K562 (cell line): ENCODE results near the gene TBC1D10A. TPM values are rescaled to one million over a fixed set of nuclear protein-coding genes. Genes with fewer than 3 reads are reported as not detected.

Experiments
- CCNT2 ChIP-seq: IDR thresholded peaks from 2 replicates; pipeline ENCODE4 v1.6.1; 2011; ENCODE audit warnings: borderline replicate concordance, low read depth, mild to moderate bottlenecking, moderate library complexity, mixed read lengths, low read length; ENCODE audit not compliant: insufficient read length; ENCODE audit errors: extremely low read depth
- EGR1 ChIP-seq: fragments of 450-650 bp; conservative IDR thresholded peaks from 2 replicates; pipeline ENCODE4 v1.6.1; 2017; ENCODE audit warnings: mild to moderate bottlenecking
- HNRNPH1 ChIP-seq: fragments of 200-400 bp; formaldehyde crosslinking; optimal IDR thresholded peaks from 2 replicates; pipeline ENCODE3; 2017; ENCODE audit warnings: low read depth, mild to moderate bottlenecking, low read length, moderate library complexity
- L3MBTL2 ChIP-seq: fragments of 450-650 bp; IDR thresholded peaks from 2 replicates; pipeline ENCODE4 v1.6.1; 2016; ENCODE audit warnings: mild to moderate bottlenecking, moderate library complexity
- NR0B1 ChIP-seq: fragments of 450-650 bp; IDR thresholded peaks from one replicate; pipeline ENCODE4 v1.6.1; 2018; ENCODE audit warnings: mild to moderate bottlenecking, moderate library complexity; ENCODE audit not compliant: partially characterized antibody
- NRF1 ChIP-seq, 2 experiments: fragments of 450-650 bp; IDR thresholded peaks in 1 of 2; conservative IDR thresholded peaks in 1 of 2; 2 replicates each; pipeline ENCODE4 v1.6.1; 2014; ENCODE audit warnings: mild to moderate bottlenecking in 2 of 2
- PHF21A ChIP-seq: fragments of 450-650 bp; IDR thresholded peaks from 2 replicates; pipeline ENCODE4 v1.6.1; 2017; ENCODE audit warnings: low read depth, borderline replicate concordance
- PHF8 ChIP-seq: fragments of 200-600 bp; sonication (generic); IDR thresholded peaks from 2 replicates; pipeline ENCODE4 v1.6.1; 2012; ENCODE audit warnings: mixed run types, mild to moderate bottlenecking, inconsistent platforms, low read length, moderate library complexity, borderline replicate concordance
- PKNOX1 ChIP-seq: fragments of 450-650 bp; IDR thresholded peaks from 2 replicates; pipeline ENCODE4 v1.6.1; 2016
- POLR2A ChIP-seq: fragments of 450-650 bp; conservative IDR thresholded peaks from 2 replicates; pipeline ENCODE4 v1.6.1; 2016
- POLR2AphosphoS5 ChIP-seq: IDR thresholded peaks from 2 replicates; pipeline ENCODE4 v1.6.1; 2011; ENCODE audit warnings: mild to moderate bottlenecking, low read depth, low read length, moderate library complexity; ENCODE audit not compliant: control insufficient read depth, insufficient read depth
- RBFOX2 ChIP-seq: fragments of 200-400 bp; formaldehyde crosslinking; IDR thresholded peaks from 2 replicates; pipeline ENCODE4 v1.6.1; 2017; ENCODE audit warnings: low read depth, mild to moderate bottlenecking, low read length, moderate library complexity
- RBM25 ChIP-seq: fragments of 200-400 bp; formaldehyde crosslinking; IDR thresholded peaks from 2 replicates; pipeline ENCODE4 v1.6.1; 2018; ENCODE audit warnings: low read length, low read depth, moderate library complexity; ENCODE audit not compliant: severe bottlenecking
- SIN3A ChIP-seq, 2 experiments: fragments of 150-350 bp in 1 of 2; IDR thresholded peaks; 2 replicates each; pipeline ENCODE4 v1.6.1; 2011 to 2016; ENCODE audit warnings: borderline replicate concordance in 2 of 2, low read depth in 2 of 2, low read length in 2 of 2, mild to moderate bottlenecking in 2 of 2, moderate library complexity in 2 of 2; ENCODE audit not compliant: control insufficient read depth in 1 of 2
- SMAD4 ChIP-seq: fragments of 250-450 bp; sonication (Bioruptor Pico); conservative IDR thresholded peaks from 2 replicates; pipeline ENCODE4 v1.8.0; 2021; ENCODE audit warnings: inconsistent platforms, mild to moderate bottlenecking, moderate library complexity
- SREBF1 ChIP-seq: fragments of 150-350 bp; IDR thresholded peaks from 2 replicates; pipeline ENCODE4 v1.6.1; 2014; ENCODE audit warnings: antibody characterized with exemption, low read depth, low read length, borderline replicate concordance
- ZFPM2 ChIP-seq: fragments of 250-450 bp; sonication (Bioruptor Pico); IDR thresholded peaks from 2 replicates; pipeline ENCODE4 v1.5.1; 2022; ENCODE audit warnings: mild to moderate bottlenecking
- ZNF695 ChIP-seq: fragments of 450-650 bp; formaldehyde crosslinking; IDR thresholded peaks from 2 replicates; pipeline ENCODE4 v1.4.0; 2020; ENCODE audit warnings: mild to moderate bottlenecking, moderate library complexity
- polyA plus RNA-seq, 8 experiments: library from polyadenylated mRNA; depleted of rRNA in 4 of 8; stranded (reverse) in 5 of 8; unstranded in 3 of 8; fragments of >200 nt; fragmentation: Nextera tagmentation in 2 of 8; fragmentation: Illumina TruSeq in 1 of 8; extraction: Ambion mirVana in 2 of 8; extraction: Trizol in 1 of 8; gene quantifications; 2 replicates each; pipeline versions ENCODE4 v1.2.1 to v1.2.3, GENCODE V29; 2011 to 2014; ENCODE audit warnings: inconsistent platforms in 1 of 8, missing spikeins in 1 of 8
- total RNA-seq, 7 experiments: library from RNA; depleted of rRNA in 6 of 7; stranded (reverse); fragments of >200 nt in 6 of 7; fragmentation: Illumina TruSeq in 2 of 7; extraction: Trizol in 2 of 7; gene quantifications; 2 replicates each; pipeline versions ENCODE4 v1.2.1 to v1.2.3, GENCODE V29; 2011 to 2021; ENCODE audit warnings: low replicate concordance in 1 of 7
- TF ChIP-seq, protein P1 (sequence below), 2 experiments: IDR thresholded peaks; 2 replicates each; pipeline ENCODE4 v1.6.1; 2011; ENCODE audit warnings: borderline replicate concordance in 1 of 2, control low read depth in 1 of 2, low read depth in 1 of 2, low read length in 1 of 2, mild to moderate bottlenecking in 1 of 2, mixed read lengths in 1 of 2, moderate library complexity in 1 of 2; ENCODE audit not compliant: insufficient read depth in 1 of 2, insufficient read length in 1 of 2, poor library complexity in 1 of 2, severe bottlenecking in 1 of 2; ENCODE audit errors: extremely low read depth in 1 of 2
- TF ChIP-seq, protein P2 (sequence below): IDR thresholded peaks from 3 replicates; pipeline ENCODE4 v1.6.1; 2011; ENCODE audit warnings: borderline replicate concordance, mild to moderate bottlenecking, moderate library complexity; ENCODE audit not compliant: insufficient read length; ENCODE audit errors: extremely low read depth

Gene TBC1D10A
- total and polyA plus RNA-seq, 9 of the 15 experiments (the other 6 are each of a cell fraction or from before 2014, with no cell fraction given) = 0.13 to 10.4 (median 4.6) TPM

- TF ChIP-seq NR0B1 (no peak), ZFPM2 (CRISPR knock-in tag) (no peak), L3MBTL2 (peak; percentile 50; the same call in 1 of the 2 replicates), CCNT2 (peak; percentile 74), EGR1 (peak; percentile 17; the same call in 1 of the 2 replicates), PKNOX1 (peak; percentile 97), SREBF1 (no peak), NRF1 (conservative IDR thresholded peaks at IDR 0.05 in 1 of 2, IDR thresholded peaks at IDR 0.05 in 1 of 2) (peak in 1 of 2 experiments; percentile 44; a peak in 2 of 4 replicates), RBM25 (peak; percentile 65), PHF8 (peak; percentile 77; the same call in 1 of the 2 replicates), SIN3A (IDR thresholded peaks at IDR 0.05; ENCODE audit: borderline replicate concordance in 2 of 2, control insufficient read depth in 1 of 2, low read depth in 2 of 2, low read length in 2 of 2) (0 out of 4 replicates have a peak, but pooled peaks of 1 of the 2 experiments have one; percentile 21), RBFOX2 (peak; percentile 68), ZNF695 (CRISPR knock-in tag) (no peak), POLR2A (peak; percentile 63; the same call in 1 of the 2 replicates), HNRNPH1 (no peak), POLR2AphosphoS5 (0 out of 2 replicates have a peak, but pooled peaks have one; percentile 21), SMAD4 (0 out of 2 replicates have a peak, but pooled peaks have one; percentile 15), PHF21A (no peak)
- TF ChIP-seq, protein P1, sequence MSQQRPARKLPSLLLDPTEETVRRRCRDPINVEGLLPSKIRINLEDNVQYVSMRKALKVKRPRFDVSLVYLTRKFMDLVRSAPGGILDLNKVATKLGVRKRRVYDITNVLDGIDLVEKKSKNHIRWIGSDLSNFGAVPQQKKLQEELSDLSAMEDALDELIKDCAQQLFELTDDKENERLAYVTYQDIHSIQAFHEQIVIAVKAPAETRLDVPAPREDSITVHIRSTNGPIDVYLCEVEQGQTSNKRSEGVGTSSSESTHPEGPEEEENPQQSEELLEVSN (IDR thresholded peaks at IDR 0.05; ENCODE audit: borderline replicate concordance in 1 of 2, extremely low read depth in 1 of 2, insufficient read depth in 1 of 2, insufficient read length in 1 of 2, low read depth in 1 of 2, low read length in 1 of 2, poor library complexity in 1 of 2, severe bottlenecking in 1 of 2) = peak in 1 of 2 experiments; percentile 64
- TF ChIP-seq, protein P2, sequence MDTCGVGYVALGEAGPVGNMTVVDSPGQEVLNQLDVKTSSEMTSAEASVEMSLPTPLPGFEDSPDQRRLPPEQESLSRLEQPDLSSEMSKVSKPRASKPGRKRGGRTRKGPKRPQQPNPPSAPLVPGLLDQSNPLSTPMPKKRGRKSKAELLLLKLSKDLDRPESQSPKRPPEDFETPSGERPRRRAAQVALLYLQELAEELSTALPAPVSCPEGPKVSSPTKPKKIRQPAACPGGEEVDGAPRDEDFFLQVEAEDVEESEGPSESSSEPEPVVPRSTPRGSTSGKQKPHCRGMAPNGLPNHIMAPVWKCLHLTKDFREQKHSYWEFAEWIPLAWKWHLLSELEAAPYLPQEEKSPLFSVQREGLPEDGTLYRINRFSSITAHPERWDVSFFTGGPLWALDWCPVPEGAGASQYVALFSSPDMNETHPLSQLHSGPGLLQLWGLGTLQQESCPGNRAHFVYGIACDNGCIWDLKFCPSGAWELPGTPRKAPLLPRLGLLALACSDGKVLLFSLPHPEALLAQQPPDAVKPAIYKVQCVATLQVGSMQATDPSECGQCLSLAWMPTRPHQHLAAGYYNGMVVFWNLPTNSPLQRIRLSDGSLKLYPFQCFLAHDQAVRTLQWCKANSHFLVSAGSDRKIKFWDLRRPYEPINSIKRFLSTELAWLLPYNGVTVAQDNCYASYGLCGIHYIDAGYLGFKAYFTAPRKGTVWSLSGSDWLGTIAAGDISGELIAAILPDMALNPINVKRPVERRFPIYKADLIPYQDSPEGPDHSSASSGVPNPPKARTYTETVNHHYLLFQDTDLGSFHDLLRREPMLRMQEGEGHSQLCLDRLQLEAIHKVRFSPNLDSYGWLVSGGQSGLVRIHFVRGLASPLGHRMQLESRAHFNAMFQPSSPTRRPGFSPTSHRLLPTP = no peak
Observed at GRCh38 chr22:30326706-30327362, at the start of gene TBC1D10A (continued).
